Uterus (tissue), 4 donors: ENCODE data around the gene CCDC47. TPM values are rescaled to one million over a fixed set of nuclear protein-coding genes. Genes with fewer than 3 reads are reported as not detected.

Source experiments
- DNase-seq, 2 donors: peaks; one replicate each; pipeline ENCODE4 v3.0.0-alpha.2; 2019 to 2020
- H3K27ac ChIP-seq, 2 donors: fragments of 200-600 bp; sonication (generic); 1 replicate in 1 of 2; 2 replicates in 1 of 2; pipeline ENCODE4 v1.5.1; 2016 to 2018
- H3K27me3 ChIP-seq, 2 donors: fragments of 200-600 bp; sonication (generic); one replicate each; pipeline ENCODE4 v1.5.1; 2018 to 2019; ENCODE audit warnings: control low read depth in 1 of 2
- H3K36me3 ChIP-seq, 2 donors: fragments of 200-600 bp; sonication (generic); one replicate each; pipeline ENCODE4 v1.5.1; 2019; ENCODE audit warnings: control low read depth in 1 of 2
- H3K4me1 ChIP-seq, 2 donors: fragments of 200-600 bp; sonication (generic); one replicate each; pipeline ENCODE4 v1.5.1; 2018 to 2019; ENCODE audit warnings: control low read depth in 1 of 2
- H3K4me3 ChIP-seq, 2 donors: fragments of 200-600 bp; sonication (generic); 1 replicate in 1 of 2; 2 replicates in 1 of 2; pipeline ENCODE4 v1.5.1; 2018 to 2019; ENCODE audit warnings: mild to moderate bottlenecking in 1 of 2
- H3K9me3 ChIP-seq, 2 donors: fragments of 200-600 bp; sonication (generic); one replicate each; pipeline ENCODE4 v1.5.1; 2019; ENCODE audit warnings: control low read depth in 1 of 2
- POLR2A ChIP-seq, 2 donors: fragments of 450-650 bp; IDR thresholded peaks; one replicate each; pipeline ENCODE4 v1.6.1; 2016; ENCODE audit warnings: antibody characterized with exemption in 2 of 2, mild to moderate bottlenecking in 1 of 2, moderate library complexity in 1 of 2
- intact Hi-C: fragments of 100-400 bp; cut with DNase I; formaldehyde crosslinking; loops from one replicate; pipeline ENCODE4 v1.15.1; 2023; ENCODE audit warnings: low total_unique reads
- total RNA-seq, 4 donors: library from RNA; depleted of rRNA in 3 of 4; stranded (reverse); fragments of >200 nt in 3 of 4; gene quantifications; one replicate each; pipeline versions ENCODE4 v1.1.0 to v1.2.4, GENCODE V29; 2014 to 2023
- TF ChIP-seq, protein P1 (sequence below), 4 experiments: fragments of 200-600 bp in 2 of 4; fragments of 450-650 bp in 2 of 4; sonication (generic) in 2 of 4; IDR thresholded peaks; one replicate each; pipeline ENCODE4 v1.5.1; 2016 to 2019; ENCODE audit warnings: antibody characterized with exemption in 4 of 4, mild to moderate bottlenecking in 2 of 4, moderate library complexity in 1 of 4
- donor health status: DM: yes; HTN: yes; CAD: no.

Gene CCDC47
- total RNA-seq, 4 donors from 2014 or later: 15.1 to 91.5 (median 49.3) TPM

DNA sequence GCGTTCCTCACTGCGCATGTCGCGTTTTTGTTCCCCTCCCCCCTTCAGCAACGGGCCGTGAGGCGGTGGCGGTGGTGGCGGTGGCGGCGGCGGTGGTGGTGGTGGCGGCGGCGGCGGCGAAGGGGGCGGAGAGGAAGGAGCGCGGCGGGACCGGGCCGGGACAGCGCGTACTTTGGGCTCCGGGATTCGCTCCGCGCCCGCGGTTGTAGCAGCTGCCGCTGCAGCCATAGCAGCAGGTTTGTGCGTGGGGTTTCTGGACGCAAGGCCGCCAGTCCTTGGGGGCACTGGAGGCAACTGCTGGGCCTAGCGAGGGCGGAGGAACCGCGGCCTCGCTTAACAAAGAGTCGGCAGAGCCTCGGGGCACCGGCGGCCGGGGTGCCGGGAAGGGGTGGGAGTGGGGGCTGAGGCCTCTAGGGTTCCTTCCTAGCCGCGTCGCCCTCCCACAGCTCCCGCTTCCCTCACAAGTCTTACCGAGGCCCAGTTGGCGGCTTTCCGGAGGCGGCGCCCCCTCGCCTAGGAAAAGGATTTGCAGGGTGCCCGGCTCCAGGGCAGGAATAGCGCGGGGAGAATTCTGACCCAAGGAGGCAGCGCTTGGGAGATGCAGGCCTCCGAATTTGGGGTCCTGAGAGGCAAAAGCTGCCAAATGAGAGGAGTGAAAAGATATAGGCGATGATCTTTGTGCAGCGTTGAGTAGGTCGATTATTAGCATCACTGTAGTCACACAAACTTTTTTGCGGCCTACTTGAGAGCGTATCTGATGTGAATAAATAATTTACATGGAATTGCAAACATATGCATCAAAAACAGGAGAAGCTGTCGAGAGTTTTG is 958 bp upstream of the CCDC47 start, which contains the start of gene DDX42:
TSS of gene DDX42 (plus strand) at position 30 of the 828 bp plus-strand sequence. CDS start 12,880 bp downstream, outside the sequence.
- peak within 1 kb of the TSS; percentile 69 to 94 for H3K4me3 ChIP-seq

DNA sequence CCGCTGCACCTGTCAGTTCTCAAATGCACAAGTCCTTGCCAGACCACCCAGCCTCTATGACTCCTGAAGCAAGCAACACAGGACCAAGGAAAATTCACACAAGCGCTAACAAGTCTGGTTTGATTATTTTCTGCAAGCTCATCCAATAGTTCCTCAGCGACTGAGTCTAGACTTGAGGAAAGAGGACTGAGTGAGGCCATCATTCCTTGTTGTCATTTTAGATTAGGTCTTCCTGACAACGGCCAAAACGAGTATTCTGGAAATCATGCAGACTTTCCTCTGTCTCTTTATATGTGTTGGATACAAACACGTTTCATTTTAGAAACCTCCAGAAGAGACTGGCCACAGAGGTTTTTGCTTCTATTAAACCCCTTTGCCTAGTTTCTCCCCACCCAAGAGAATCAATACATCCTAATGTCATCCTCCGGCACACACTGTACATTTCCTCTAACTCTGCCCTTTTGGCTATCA is 561 bp downstream of the CCDC47 start:
- Histone ChIP-seq H3K4me1 (peaks cover 4 to 8% of the 10 kb centered on the region in 2 donors), H3K4me3 (peak overlapping the region; percentile 69 to 94), H3K27ac (peak overlapping the region; percentile 94 to 99), H3K27me3 (no peaks in the 10 kb centered on the region), H3K9me3 (no peaks in the 10 kb centered on the region), H3K36me3 (no peaks in the 10 kb centered on the region)
- no peak for TF ChIP-seq POLR2A (IDR thresholded peaks at IDR 0.05)
- DNase-seq: no peak
- intact Hi-C loops: no loop called here

More for the DNA sequence above, 958 bp upstream of the CCDC47 start, which contains the start of gene DDX42:
- TF ChIP-seq POLR2A (IDR thresholded peaks at IDR 0.05): peak in 1 of 2 donors; percentile 24
- TF ChIP-seq, protein P1, sequence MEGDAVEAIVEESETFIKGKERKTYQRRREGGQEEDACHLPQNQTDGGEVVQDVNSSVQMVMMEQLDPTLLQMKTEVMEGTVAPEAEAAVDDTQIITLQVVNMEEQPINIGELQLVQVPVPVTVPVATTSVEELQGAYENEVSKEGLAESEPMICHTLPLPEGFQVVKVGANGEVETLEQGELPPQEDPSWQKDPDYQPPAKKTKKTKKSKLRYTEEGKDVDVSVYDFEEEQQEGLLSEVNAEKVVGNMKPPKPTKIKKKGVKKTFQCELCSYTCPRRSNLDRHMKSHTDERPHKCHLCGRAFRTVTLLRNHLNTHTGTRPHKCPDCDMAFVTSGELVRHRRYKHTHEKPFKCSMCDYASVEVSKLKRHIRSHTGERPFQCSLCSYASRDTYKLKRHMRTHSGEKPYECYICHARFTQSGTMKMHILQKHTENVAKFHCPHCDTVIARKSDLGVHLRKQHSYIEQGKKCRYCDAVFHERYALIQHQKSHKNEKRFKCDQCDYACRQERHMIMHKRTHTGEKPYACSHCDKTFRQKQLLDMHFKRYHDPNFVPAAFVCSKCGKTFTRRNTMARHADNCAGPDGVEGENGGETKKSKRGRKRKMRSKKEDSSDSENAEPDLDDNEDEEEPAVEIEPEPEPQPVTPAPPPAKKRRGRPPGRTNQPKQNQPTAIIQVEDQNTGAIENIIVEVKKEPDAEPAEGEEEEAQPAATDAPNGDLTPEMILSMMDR (IDR thresholded peaks at IDR 0.05): no peak
- Histone ChIP-seq H3K27me3 (no peaks in the 10 kb centered on the region), H3K4me1 (peaks cover 4 to 8% of the 10 kb centered on the region in 2 donors), H3K36me3 (no peaks in the 10 kb centered on the region), H3K27ac (peak within 1 kb of the TSS; percentile 94 to 99), H3K9me3 (no peaks in the 10 kb centered on the region)
- DNase-seq: peak; percentile 39 to 89
- intact Hi-C loops: no loop called here

DNA sequence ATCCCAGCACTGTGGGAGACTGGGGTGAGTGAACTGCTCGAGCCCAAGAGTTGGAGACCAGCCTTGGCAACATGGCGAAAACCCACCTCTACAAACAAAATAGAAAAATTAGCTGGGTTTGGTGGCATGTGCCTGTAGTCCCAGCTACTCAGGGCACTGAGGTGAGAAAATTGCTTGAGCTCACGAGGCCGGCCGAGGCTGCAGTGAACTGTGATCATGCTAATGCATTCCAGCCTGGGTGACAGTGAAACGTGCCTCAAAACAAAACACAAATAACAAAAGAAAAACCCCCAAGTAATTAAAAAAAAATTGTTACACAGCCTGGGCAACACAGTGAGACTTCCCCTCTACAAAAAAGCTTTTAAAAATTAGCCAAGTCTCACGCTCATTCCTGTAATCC is 5.0 kb downstream of the CCDC47 start:
- Histone ChIP-seq H3K36me3 (no peaks in the 10 kb centered on the region), H3K4me1 (peaks cover 0 to 4% of the 10 kb centered on the region in 2 donors), H3K4me3 (no peak overlapping the region), H3K9me3 (no peaks in the 10 kb centered on the region), H3K27me3 (no peaks in the 10 kb centered on the region), H3K27ac (no peak overlapping the region)
- TF ChIP-seq, protein P1 (IDR thresholded peaks at IDR 0.05): no peak
- no peak for TF ChIP-seq POLR2A (IDR thresholded peaks at IDR 0.05)
- intact Hi-C loops: no loop called here
- no peak for DNase-seq

DNA sequence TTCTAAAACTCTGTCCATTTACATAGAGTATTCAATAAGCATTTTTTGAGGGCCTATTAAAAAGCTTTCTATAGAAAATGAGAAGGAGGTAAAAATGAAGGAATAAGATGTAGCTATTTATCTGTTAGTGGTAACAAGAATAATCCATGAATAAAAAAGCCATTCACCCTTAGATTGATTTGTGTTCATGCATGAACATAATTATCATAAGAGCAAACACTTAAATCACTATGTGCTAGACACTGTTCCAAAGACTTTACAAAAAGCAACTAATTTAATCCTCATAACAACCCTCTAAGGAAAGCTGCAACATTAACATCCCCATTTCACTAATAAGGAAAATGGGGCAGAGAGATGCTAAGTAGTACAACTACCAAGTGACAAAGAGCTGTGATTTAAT is 6.6 kb downstream of the CCDC47 start:
- no peak for TF ChIP-seq POLR2A (IDR thresholded peaks at IDR 0.05)
- TF ChIP-seq, protein P1 (IDR thresholded peaks at IDR 0.05): no peak
- H3K27ac ChIP-seq: no peak overlapping the region
- H3K27me3 ChIP-seq: no peaks in the 10 kb centered on the region
- no peaks in the 10 kb centered on the region for H3K4me1 ChIP-seq
- H3K4me3 ChIP-seq: no peak overlapping the region
- DNase-seq: no peak
- no peaks in the 10 kb centered on the region for H3K36me3 ChIP-seq
- no peaks in the 10 kb centered on the region for H3K9me3 ChIP-seq
- intact Hi-C loops: no loop called here

DNA sequence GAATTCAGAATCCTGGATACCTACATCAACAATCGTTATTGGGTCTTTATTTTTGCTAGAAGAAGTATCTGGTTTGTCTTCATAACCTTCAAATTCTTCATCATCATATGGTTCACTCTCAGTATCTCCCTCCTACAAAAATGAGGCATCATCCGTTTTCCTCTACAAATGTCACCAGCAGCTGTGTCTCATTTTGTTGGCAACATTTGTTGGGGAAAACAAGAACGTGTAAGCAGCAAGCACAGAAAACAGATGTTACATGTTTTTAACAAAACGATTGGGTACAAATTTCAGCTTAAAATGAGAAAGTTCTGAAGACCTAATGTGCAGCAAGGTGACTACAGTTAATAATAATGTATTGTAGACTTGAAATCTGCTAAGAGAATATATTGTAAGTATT is 8.7 kb downstream of the CCDC47 start:
- H3K36me3 ChIP-seq: no peaks in the 10 kb centered on the region
- no peak for DNase-seq
- no peaks in the 10 kb centered on the region for H3K27me3 ChIP-seq
- TF ChIP-seq, protein P1 (IDR thresholded peaks at IDR 0.05): no peak
- no peak for TF ChIP-seq POLR2A (IDR thresholded peaks at IDR 0.05)
- no peaks in the 10 kb centered on the region for H3K9me3 ChIP-seq
- no peak overlapping the region for H3K4me3 ChIP-seq
- intact Hi-C loops: no loop called here
- no peak overlapping the region for H3K27ac ChIP-seq
- no peaks in the 10 kb centered on the region for H3K4me1 ChIP-seq
